CD4-positive, alpha-beta T cell treated with Interleukin-2 at 100 ng/mL for 4 hours (primary cell): ENCODE data around the gene MBOAT1.

ENCODE experiments used
- DNase-seq: peaks from one replicate; pipeline ENCODE4 v3.0.0-alpha.2; 2020; ENCODE audit warnings: low spot score

MBOAT1 gene

GRCh38 chr6:20099156-20099555, 113.1 kb downstream of the MBOAT1 start:
- no peak for DNase-seq

GRCh38 chr6:20098267-20098876, 113.9 kb downstream of the MBOAT1 start:
- no peak for DNase-seq

GRCh38 chr6:20096536-20096935, 115.7 kb downstream of the MBOAT1 start:
- no peak for DNase-seq

- DNase-seq = no peak
Measured at GRCh38 chr6:20095436-20095835, 116.8 kb downstream of the MBOAT1 start.

GRCh38 chr6:20092071-20092566, 120.2 kb downstream of the MBOAT1 start:
- peak; percentile 24 for DNase-seq

GRCh38 chr6:20086992-20087391, 125.3 kb downstream of the MBOAT1 start:
- no peak for DNase-seq

- no peak for DNase-seq
Measured at GRCh38 chr6:20085817-20086216, 126.5 kb downstream of the MBOAT1 start.

- DNase-seq = no peak
Measured at GRCh38 chr6:20084411-20084810, 127.9 kb downstream of the MBOAT1 start.

GRCh38 chr6:20071998-20072397, 140.3 kb downstream of the MBOAT1 start:
- DNase-seq = no peak

GRCh38 chr6:20070047-20070446, 142.2 kb downstream of the MBOAT1 start:
- no peak for DNase-seq

GRCh38 chr6:20069021-20069522, 143.2 kb downstream of the MBOAT1 start:
- no peak for DNase-seq

GRCh38 chr6:20068421-20068988, 143.8 kb downstream of the MBOAT1 start:
- no peak for DNase-seq

- no peak for DNase-seq
Measured at GRCh38 chr6:20061952-20062351, 150.3 kb downstream of the MBOAT1 start.

GRCh38 chr6:20060252-20060651, 152.0 kb downstream of the MBOAT1 start:
- no peak for DNase-seq

- DNase-seq = no peak
Measured at GRCh38 chr6:20058912-20059311, 153.4 kb downstream of the MBOAT1 start.

GRCh38 chr6:20058121-20058905, 154.0 kb downstream of the MBOAT1 start:
- no peak for DNase-seq

GRCh38 chr6:20056350-20056992, 155.8 kb downstream of the MBOAT1 start:
- no peak for DNase-seq

GRCh38 chr6:20055916-20056315, 156.4 kb downstream of the MBOAT1 start:
- no peak for DNase-seq
